NCI-H2196 (cell line): ENCODE measurements around the gene GRIN1.
A peak's percentile ranks its signal among the peaks of the same experiment; 100 is the strongest.
"Not testable (repeated sequence)": the region's sequence is repeated elsewhere in the genome, so short reads cannot be mapped to it uniquely, and the experiment has no call there.

ENCODE experiments used
- DNase-seq: peaks from one replicate; lab custom pipeline; 2025; ENCODE audit not compliant: unreplicated experiment; lab: John Stamatoyannopoulos, UW

Gene GRIN1

DNA sequence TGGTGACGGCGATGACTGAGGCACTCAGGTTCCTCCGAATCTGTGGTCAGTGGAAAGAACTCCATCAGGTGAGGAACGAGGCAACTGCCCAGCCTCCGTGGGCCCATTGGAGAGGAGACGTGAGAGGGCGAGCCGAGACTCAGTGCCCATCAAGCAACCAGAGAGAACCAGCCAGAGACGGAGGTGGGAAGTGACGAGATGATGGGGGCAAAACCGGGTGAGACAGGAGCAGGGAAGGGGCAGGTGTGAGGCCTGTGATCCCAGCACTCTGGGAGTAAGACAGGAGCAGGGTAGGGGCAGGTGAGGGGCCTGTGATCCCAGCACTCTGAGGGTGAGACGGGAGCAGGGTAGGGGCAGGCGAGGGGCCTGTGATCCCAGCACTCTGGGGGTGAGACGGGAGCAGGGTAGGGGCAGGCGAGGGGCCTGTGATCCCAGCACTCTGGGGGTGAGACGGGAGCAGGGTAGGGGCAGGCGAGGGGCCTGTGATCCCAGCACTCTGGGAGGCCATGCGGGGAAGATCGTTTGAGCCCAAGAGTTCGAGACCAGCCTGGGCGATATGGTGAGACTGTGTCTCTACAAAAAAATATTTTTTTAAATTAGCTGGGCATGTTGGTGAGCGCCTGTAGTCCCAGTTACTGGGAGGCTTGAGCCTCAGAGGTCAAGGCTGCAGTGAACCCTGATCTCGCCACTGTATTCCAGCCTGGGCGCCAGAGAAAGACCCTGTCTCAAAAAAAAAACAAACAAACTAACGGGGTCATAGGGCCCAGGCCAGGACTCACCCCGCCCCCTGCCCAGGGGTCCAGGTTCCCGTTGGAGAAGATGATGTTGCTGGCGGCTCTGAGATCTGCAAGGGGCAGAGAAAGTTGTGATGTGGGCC, 27.8 kb upstream of the GRIN1 start:
- DNase-seq, result no peak

- DNase-seq, result no peak
Measured at GRCh38 chr9:137111788-137112563, 27.0 kb upstream of the GRIN1 start.

GRCh38 chr9:137112564-137113384, 26.2 kb upstream of the GRIN1 start:
- no peak for DNase-seq

GRCh38 chr9:137113385-137114159, 25.4 kb upstream of the GRIN1 start:
- no peak for DNase-seq

DNA sequence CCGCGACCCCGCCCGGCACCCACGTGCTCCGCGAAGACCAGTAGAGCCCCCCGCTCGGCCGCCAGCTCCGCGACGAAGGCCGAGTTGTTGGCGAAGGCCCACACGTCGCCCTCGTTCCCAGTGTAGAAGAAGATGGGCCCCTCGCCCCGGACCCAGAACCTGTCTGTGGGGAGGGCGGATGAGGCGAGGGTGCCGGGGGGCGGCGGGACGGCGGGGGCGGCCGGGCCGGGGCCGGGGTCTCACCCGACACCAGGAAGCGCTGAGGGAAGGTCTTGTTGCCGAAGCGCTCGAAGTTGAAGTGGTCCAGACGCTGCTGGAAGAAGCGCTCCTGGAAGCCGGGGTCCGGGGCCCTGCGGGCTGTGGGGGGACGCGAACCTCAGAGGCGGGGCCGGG, 24.7 kb upstream of the GRIN1 start:
- no peak for DNase-seq

- DNase-seq, result peak; percentile 50
Measured at GRCh38 chr9:137114613-137115393, 24.2 kb upstream of the GRIN1 start, which contains the start of gene DPP7. TSS of gene DPP7 (minus strand) at chr9:137114733. CDS start at chr9:137114713, 20 bp downstream.

- no peak for DNase-seq
Measured at GRCh38 chr9:137115394-137116026, 23.4 kb upstream of the GRIN1 start.

DNA sequence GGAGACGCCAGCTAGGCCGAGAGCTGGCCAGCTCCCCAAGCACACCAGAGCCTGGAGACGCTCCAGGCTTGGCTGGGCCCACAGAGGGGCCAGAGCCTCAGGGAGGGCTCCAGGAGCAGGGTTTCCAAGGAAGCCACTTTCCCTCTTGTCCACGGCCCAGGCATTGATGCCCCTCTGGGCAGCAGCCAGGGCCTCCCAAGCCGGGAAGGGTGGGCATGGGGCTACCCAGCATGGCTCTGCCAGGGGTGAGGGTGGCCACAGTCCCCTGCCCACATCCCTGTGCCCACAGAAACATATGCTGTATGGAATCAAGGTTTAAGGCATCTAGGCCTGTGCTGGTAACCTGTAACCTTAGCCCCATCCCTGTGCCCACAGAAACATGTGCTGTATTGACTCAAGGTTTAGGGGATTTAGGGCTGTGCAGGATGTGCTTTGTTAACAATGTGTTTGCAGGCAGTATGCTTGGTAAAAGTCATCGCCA, 22.9 kb upstream of the GRIN1 start:
- no peak for DNase-seq

- no peak for DNase-seq
Measured at GRCh38 chr9:137116728-137117127, 22.2 kb upstream of the GRIN1 start.

GRCh38 chr9:137117269-137117731, 21.7 kb upstream of the GRIN1 start:
- no peak for DNase-seq

DNA sequence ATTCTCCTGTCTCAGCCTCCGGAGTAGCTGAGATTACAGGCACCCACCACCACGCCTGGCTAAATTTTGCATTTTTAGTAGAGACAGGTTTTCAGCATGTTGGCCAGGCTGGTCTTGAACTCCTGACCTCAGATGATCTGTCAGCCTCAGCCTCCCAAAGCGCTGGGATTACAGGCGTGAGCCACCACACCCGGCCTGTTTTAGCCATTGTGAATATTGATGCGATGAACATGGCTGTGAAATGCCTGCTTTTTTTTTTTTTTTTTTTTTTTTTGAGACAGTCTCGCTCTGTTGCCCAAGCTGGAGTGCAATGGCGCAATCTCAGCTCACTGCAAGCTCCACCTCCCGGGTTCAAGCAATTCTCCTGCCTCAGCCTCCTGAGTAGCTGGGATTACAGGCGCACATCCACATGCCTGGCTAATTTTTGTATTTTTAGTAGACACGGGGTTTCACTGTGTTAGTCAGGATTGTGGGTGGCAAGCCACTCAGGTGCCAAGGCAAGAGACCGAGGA, 20.8 kb upstream of the GRIN1 start:
- DNase-seq, result not testable (repeated sequence)

DNA sequence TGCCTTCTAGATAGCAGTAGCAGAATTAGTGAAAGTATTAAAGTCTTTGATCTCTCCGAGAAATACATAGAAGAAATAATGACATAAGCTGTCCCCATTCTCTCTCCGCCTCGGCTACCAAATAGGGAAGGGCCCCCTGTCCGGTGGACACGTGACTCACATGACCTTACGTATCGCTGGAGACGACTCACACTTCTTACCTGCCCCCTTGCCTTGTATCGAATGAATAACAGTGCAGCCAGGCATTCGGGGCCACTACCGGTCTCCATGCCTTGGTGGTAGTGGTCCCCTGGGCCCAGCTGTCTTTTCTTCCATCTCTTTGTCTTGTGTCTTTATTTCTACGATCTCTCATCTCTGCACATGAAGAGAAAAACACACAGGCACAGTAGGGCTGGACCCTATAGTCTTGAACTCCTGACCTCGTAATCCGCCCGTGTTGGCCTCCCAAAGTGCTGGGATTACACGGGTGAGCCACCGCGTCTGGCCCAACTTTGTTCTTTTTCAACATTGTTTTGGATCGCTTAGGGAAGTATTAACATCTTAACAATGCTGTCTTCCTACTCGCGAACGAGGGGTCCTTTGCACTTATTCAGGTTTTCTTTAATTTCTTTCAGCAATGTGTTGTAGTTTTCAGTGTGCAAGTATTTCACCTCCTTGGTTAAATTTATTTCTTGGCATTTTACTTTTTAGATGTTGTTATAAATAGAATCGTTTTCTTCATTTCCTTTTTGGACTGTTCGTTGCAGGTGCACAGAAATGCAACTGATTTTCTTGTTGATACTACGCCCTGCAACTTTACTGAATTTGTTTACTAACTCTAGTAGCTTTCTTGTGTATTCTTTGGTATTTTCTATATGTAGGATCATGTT, 16.8 kb upstream of the GRIN1 start:
- DNase-seq, result not testable (repeated sequence)

- not testable (repeated sequence) for DNase-seq
Measured at GRCh38 chr9:137122796-137123467, 16.0 kb upstream of the GRIN1 start.

GRCh38 chr9:137123468-137123837, 15.5 kb upstream of the GRIN1 start:
- DNase-seq, result no peak

DNA sequence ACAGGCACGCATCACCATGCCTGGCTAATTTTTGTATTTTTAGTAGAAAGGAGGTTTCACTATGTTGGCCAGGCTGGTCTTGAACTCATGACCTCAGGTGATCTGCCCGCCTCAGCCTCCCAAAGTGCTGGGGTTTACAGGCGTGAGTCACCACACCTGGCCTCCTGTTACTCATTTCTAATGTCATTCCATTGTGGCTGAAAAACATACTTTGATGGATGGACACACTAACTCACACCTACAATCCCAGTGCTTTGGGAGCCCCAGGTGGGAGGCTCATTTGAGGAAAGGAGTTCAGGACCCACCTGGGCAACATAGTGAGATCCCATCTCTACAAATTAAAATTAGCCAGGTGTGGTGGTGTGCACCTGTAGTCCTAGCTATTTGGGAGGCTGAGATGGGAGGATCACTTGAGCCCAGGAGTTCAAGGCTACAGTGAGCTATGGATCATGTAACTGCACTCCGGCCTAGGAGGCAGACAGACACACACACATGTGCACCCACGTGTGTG, 14.9 kb upstream of the GRIN1 start:
- not testable (repeated sequence) for DNase-seq

- no peak for DNase-seq
Measured at GRCh38 chr9:137126786-137127185, 12.2 kb upstream of the GRIN1 start.
